Cardiac fibroblast (primary cell): ENCODE measurements around the gene LALBA.

ENCODE experiments used
- DNase-seq, 2 donors: peaks; one replicate each; pipeline versions ENCODE4 v3.0.0 to v3.0.0-alpha.2; 2010; ENCODE audit warnings: low read depth in 2 of 2
- H3K4me3 ChIP-seq, 2 donors: replicated peaks in 1 of 2; 1 replicate in 1 of 2; 2 replicates in 1 of 2; pipeline ENCODE4 v1.5.1; 2011; ENCODE audit warnings: low read depth in 2 of 2, low read length in 2 of 2, mild to moderate bottlenecking in 2 of 2, moderate library complexity in 1 of 2
- TF ChIP-seq, protein P1 (sequence below): IDR thresholded peaks from one replicate; pipeline ENCODE4 v1.5.1; 2011; ENCODE audit warnings: low read depth, mild to moderate bottlenecking, low read length, inconsistent platforms

Gene LALBA

GRCh38 chr12:48569946-48570345 is at the start of gene LALBA:
TSS of gene LALBA (minus strand) at chr12:48570046. CDS start at chr12:48570020, 26 bp downstream.
- TF ChIP-seq, protein P1, sequence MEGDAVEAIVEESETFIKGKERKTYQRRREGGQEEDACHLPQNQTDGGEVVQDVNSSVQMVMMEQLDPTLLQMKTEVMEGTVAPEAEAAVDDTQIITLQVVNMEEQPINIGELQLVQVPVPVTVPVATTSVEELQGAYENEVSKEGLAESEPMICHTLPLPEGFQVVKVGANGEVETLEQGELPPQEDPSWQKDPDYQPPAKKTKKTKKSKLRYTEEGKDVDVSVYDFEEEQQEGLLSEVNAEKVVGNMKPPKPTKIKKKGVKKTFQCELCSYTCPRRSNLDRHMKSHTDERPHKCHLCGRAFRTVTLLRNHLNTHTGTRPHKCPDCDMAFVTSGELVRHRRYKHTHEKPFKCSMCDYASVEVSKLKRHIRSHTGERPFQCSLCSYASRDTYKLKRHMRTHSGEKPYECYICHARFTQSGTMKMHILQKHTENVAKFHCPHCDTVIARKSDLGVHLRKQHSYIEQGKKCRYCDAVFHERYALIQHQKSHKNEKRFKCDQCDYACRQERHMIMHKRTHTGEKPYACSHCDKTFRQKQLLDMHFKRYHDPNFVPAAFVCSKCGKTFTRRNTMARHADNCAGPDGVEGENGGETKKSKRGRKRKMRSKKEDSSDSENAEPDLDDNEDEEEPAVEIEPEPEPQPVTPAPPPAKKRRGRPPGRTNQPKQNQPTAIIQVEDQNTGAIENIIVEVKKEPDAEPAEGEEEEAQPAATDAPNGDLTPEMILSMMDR = no peak
- no peak within 1 kb of the TSS for H3K4me3 ChIP-seq
- no peak for DNase-seq

GRCh38 chr12:48618541-48618940 is 48.7 kb upstream of the LALBA start:
- TF ChIP-seq, protein P1 = peak; percentile 98
- DNase-seq = peak; percentile 80 to 83
- no peak overlapping the region for H3K4me3 ChIP-seq

- no peak for DNase-seq
- H3K4me3 ChIP-seq = no peak overlapping the region
- TF ChIP-seq, protein P1 = no peak
These were observed 45.8 kb upstream of the LALBA start for GRCh38 chr12:48615681-48616080.

DNA sequence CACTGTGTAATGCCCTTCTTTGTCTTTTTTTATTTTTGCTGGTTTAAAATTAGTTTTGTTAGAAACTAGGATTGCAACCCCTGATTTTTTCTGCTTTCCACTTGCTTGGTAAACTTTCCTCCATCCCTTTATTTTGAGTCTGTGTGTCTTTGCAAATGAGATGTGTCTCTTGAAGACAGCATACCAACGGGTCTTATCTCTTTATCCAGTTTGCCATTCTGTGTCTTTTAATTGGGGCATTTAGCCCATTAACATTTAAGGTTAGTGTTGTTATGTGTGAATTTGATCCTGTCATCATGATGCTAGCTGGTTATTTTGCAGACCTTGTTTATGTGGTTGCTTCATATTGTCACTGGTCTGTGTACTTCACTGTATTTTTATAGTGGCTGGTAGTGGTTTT is 43.5 kb upstream of the LALBA start:
- TF ChIP-seq, protein P1 = no peak

GRCh38 chr12:48602192-48602989 is 32.5 kb upstream of the LALBA start:
- no peak for DNase-seq
- H3K4me3 ChIP-seq = no peak overlapping the region
- TF ChIP-seq, protein P1 = no peak

More for the DNA sequence above, 43.5 kb upstream of the LALBA start:
- H3K4me3 ChIP-seq = no peak overlapping the region
- no peak for DNase-seq

- no peak overlapping the region for H3K4me3 ChIP-seq
- peak; percentile 3 to 32 for DNase-seq
- TF ChIP-seq, protein P1 = no peak
These were observed 31.3 kb upstream of the LALBA start for GRCh38 chr12:48601013-48601756.
